ENCODE results near the gene TRPM1.

- TF ChIP-seq CTCF (IDR thresholded peaks at IDR 0.05), result no peak
- no peak for TF ChIP-seq POLR2A (IDR thresholded peaks at IDR 0.05)
These were observed 27.2 kb downstream of the TRPM1 start for GRCh38 chr15:31074321-31074720.
